GM13977 (cell line): Measurements from ENCODE around the gene TMEM219.

Source experiments
- DNase-seq: peaks from one replicate; pipeline ENCODE4 v3.0.0; 2012; ENCODE audit warnings: low spot score
- CTCF ChIP-seq: IDR thresholded peaks from 2 replicates; pipeline ENCODE4 v1.5.1; 2012; ENCODE audit warnings: mild to moderate bottlenecking, control low read depth; ENCODE audit not compliant: insufficient read depth; ENCODE audit errors: extremely low read depth, missing control alignments
- in situ Hi-C: fragments of 300-500 bp; cut with MboI; formaldehyde crosslinking; loops from one replicate; pipeline ENCODE4 v1.12.0; 2022; ENCODE audit warnings: low sequenced_read_pairs, low pct_unique_long_range_greater_than_20kb, mixed read lengths, inconsistent platforms; ENCODE audit not compliant: unreplicated experiment

TMEM219 gene

GRCh38 chr16:30004424-30004776, 42.5 kb downstream of the TMEM219 start:
- no peak for DNase-seq
- in situ Hi-C loops, result no loop called here
- TF ChIP-seq CTCF, result no peak

- in situ Hi-C loops, result no loop called here
- no peak for DNase-seq
- TF ChIP-seq CTCF, result no peak
These were observed 42.9 kb downstream of the TMEM219 start for GRCh38 chr16:30004811-30005242.

- in situ Hi-C loops, result no loop called here
- peak; percentile 89 for DNase-seq
- peak; percentile 74 for TF ChIP-seq CTCF
These were observed 43.6 kb downstream of the TMEM219 start for GRCh38 chr16:30005341-30006094.

- DNase-seq, result no peak
- no peak for TF ChIP-seq CTCF
- in situ Hi-C loops, result no loop called here
These were observed 44.2 kb downstream of the TMEM219 start for GRCh38 chr16:30006095-30006473.

- DNase-seq, result no peak
- TF ChIP-seq CTCF, result no peak
- in situ Hi-C loops, result no loop called here
These were observed 44.9 kb downstream of the TMEM219 start for GRCh38 chr16:30006659-30007377.

- in situ Hi-C loops, result no loop called here
These were observed 45.6 kb downstream of the TMEM219 start for GRCh38 chr16:30007378-30007895.

More at GRCh38 chr16:30007378-30007895, 45.6 kb downstream of the TMEM219 start:
- no peak for DNase-seq
- TF ChIP-seq CTCF, result no peak
